G401.6 (cell line): ENCODE data around the gene TTC33.

Experiments used
- FAIRE-seq: peaks from 2 replicates; lab custom pipeline; 2012; peaks lifted over from hg19 to GRCh38; lab: Jason Lieb, UNC

The TTC33 gene

DNA sequence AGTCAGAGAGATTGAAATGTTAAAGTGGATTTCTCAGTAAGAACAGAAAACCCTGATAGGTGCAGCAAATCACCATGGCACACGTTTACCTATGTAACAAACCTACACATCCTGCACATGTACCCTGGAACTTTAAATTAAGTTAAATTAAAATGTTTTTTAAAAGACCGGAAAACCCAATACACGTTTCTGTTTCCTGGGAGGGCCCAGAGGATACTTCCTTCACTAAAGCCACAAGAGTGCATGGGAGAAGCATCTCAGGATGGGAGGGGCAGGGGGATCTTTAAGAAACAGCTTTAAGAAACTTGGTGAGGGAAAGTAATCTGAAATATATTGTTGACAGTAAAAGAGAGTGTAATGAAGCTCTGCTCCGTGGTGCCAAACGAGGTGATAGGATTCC, 240.8 kb downstream of the TTC33 start:
- FAIRE-seq = no peak

GRCh38 chr5:40511801-40512200, 244.0 kb downstream of the TTC33 start:
- no peak for FAIRE-seq

- no peak for FAIRE-seq
These were observed 248.7 kb downstream of the TTC33 start for GRCh38 chr5:40507095-40507494.

GRCh38 chr5:40505031-40505430, 250.7 kb downstream of the TTC33 start:
- FAIRE-seq = no peak

GRCh38 chr5:40503439-40503838, 252.3 kb downstream of the TTC33 start:
- no peak for FAIRE-seq

DNA sequence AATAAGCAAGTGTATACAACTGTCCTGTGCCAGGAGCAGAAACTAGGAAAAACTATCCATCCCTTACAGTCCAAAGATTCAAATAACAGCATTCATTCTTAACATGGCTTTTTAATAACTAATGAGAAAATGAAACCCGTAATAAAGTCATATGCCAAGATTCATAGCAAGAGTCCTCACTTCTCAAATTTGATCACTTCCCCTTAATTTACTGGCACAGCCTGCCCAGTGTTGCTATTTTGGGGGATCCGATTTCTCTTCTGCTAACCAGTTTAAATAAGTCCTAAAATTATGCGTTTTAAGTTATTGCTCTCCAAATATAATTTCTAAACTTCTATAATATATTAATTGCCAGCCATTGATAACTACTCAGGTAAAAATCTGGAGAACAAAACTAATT, 253.0 kb downstream of the TTC33 start:
- FAIRE-seq = no peak

GRCh38 chr5:40501711-40502444, 253.9 kb downstream of the TTC33 start:
- no peak for FAIRE-seq

GRCh38 chr5:40499518-40500273, 256.1 kb downstream of the TTC33 start:
- no peak for FAIRE-seq

DNA sequence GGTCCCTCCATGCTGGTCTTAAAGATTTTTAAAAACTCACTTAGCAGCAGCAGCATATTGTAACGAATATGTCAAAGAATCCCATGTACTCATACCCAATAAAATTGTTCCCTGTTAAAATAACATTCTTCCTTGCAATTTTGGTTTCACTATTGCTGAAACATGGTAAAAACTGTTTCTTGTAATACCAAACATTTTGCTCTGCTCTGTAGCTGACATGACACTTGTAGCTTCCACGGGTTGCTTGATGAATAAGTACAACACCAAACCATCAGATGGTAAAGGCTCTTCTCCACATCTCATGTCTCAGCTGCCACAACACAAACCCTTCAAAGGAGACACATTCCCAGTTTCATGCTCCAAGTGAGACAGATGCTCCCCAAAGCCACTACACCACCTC, 256.8 kb downstream of the TTC33 start:
- no peak for FAIRE-seq

DNA sequence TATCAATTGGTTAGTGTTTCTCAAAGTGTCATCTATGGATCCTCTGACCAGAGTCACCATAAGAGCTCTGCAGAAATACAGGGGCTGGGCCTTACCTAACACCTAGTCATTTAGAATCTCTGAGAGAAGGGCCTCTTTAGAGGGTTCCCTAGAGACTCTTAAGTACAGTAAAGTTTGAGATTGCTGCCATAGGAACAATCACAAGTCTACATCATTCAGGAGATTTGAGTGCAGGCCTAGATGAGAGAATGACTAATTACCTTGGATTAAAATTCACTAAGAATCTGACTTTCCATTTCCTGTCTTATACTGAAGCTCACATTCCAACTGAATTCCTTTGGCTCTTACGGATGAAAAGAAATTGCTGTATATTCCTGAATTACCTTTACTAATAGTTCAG, 258.2 kb downstream of the TTC33 start:
- FAIRE-seq = no peak

- no peak for FAIRE-seq
These were observed 260.5 kb downstream of the TTC33 start for GRCh38 chr5:40495237-40495635.

GRCh38 chr5:40494631-40495236, 261.0 kb downstream of the TTC33 start:
- no peak for FAIRE-seq

GRCh38 chr5:40492056-40492455, 263.7 kb downstream of the TTC33 start:
- FAIRE-seq = no peak

DNA sequence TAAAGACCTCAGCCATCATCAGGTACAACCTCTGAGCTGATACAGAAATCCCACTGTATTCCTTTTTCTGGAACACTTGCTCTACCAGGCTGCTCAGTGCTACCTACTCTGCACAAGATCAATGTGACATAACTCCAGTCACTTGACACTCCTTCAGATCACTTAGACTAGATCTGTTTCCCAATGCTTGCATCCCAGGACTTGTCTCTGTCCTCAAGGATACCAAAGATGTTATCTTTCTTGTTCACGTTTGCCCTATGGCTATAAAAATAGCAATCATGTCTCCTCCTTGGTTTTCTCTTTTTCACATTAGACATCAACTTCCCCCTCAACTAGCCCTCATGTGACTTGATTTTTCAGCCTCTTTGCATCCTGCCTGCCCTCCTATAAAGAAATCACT, 264.1 kb downstream of the TTC33 start:
- FAIRE-seq = no peak

GRCh38 chr5:40490464-40491111, 265.2 kb downstream of the TTC33 start:
- FAIRE-seq = no peak

DNA sequence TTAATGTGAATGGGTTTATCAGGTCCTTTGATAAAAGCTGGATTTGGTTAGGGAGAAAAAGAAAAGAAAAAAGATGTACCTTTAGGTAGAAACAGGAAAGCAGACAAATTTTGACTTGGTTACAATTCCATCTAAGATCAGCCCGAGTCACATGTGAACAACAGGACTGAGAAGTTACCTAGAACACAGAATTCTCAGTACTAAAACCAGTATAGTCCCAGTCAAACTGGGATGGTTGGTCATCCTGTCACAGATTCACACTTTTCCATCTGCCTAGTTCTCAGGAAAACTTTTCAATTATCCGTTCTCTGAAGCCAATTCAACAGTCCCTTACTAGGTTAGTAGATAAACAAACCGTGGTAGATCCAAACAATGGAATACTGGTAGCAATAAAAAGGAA, 266.3 kb downstream of the TTC33 start:
- FAIRE-seq = no peak

DNA sequence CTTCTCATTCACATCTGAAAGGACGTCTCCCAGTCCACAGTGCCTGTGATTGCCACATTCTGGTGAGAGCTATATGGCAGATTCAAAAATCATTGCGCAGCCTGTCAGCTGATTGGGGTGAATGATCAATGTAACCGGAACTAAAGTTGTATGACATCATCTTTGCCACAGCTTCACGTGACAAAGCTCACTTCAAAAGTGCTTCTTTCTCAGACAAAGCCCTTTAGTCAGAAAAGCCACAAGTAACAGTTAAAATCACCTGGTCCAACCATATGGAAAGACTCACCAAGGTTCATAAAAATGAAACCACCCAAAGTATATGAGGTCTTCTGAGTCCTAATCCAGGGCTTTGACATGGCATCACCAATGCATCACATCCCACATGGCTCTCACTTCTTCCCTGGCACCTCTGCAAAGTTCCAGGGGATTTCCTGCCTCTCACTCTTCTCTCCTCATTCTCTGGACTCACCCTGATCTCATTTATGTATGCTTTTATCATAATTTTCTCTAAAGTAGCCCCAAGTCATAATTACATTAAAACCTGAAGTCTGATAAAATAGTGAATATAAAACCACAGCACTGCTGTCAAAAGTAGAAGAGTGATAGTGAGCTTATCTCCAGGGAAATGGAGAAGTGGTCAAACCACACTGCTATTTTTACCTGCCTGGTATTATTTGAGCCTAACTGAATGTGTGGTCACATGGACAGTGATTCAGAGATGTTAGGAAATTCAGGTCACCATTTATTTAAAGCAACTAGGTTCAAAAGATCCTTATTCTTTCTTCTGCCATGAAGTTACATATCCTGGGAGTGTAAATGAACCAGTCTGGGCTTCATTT, 269.1 kb downstream of the TTC33 start:
- no peak for FAIRE-seq

DNA sequence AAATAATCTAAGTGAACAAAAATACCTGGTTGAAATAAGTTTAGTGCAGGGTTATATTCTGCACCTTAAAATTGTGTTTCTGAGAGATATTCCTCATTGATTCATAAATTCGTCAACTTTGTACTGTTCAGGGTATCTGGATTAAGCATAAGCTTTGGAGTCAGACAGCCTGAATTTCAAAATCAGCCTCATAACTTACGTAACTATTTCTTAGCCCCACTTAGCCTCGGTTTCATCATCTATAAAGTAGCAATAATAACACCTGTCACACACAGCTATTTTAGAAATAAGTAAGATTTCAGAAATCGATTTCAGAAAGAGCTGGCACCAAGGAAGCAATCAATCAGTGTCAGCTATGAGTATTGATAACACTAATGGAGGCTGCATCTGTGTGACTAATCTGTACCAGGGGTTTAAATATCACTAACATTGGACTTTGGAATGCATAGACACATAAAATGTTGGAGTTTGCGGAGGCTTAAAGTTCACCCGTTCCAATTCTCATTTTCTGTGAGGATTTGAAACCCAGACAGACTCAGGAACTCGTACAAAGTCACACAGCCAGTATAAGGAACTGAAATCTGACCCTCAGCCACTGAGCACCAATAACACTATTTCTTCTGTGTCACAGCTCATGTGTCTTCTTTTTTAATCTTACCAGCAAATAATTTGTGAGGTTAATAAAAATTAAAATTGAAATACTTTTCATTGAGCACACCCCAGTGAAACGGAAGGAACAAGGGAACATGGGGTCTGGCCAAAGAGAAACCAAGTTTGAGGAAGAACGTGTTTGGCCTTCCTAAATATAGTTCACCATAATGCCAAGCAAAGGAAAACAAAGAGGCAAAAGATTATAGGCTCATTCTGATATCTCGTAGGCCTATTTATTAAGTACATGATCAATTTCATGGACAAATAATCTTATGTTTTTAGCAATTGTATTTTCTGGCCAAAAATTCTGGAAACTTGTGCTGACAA, 270.5 kb downstream of the TTC33 start:
- no peak for FAIRE-seq

DNA sequence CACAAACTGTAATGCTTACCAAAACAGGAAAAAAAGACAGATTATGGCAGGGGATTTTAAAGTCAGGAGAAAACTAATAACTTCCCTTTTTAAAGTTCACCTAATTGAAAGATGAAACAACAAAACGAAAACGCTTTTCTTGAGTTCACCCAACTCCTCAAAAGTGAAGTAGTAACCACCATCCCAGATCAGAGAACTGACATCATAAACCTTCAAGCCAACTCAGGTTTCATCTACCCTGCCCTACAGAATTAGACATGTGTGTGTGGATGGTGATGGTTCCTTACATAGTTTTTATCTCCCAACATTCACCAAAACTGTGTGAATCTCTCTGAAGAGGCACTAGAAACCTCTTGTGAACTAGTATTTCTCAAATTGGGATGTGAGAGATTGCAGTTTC, 271.3 kb downstream of the TTC33 start:
- no peak for FAIRE-seq

DNA sequence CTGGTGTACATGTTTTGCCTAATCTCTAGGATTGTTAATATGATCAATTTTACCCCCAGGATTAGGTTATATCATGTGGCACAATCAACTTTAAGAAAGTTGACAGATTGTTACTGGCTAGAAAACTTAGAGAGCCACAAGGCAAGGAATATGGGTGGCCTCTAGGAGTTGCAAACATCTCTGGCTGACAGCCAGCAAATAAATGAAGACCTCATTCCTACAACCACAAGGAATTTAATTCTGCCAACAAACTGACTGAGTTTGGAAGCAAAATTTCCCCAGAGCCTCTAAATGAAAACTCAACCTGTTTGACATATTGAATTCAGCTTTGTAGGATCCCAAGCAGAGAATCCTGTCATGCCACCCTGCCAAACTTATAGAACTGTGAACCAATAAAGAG, 272.4 kb downstream of the TTC33 start:
- no peak for FAIRE-seq

DNA sequence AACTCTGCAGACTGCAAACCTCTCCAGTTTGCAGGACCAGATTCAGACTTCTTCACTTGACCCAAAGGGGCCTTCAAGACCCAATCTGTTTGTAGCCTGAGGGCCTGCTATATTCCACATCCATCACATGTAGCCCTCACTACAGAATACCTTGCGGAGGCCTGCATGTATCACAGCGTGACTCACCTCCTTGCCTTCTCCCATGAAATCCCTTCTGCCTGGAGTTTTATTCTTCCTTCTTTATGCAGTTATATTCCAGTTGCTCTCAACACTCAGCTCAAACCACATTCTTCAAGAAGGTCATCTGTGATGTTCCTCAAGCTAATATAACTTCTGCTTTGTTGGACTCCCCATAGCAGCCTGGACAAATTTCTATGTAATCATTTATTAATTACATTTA, 274.5 kb downstream of the TTC33 start:
- no peak for FAIRE-seq
